ENCODE data around the gene GFI1. TPM values are rescaled to one million over a fixed set of nuclear protein-coding genes. Genes with fewer than 3 reads are reported as not detected.
"Not testable (repeated sequence)": the region's sequence is repeated elsewhere in the genome, so short reads cannot be mapped to it uniquely, and the experiment has no call there.

The GFI1 gene
- total RNA-seq, 1 experiment from 2014 or later, result not detected

GRCh38 chr1:92439291-92439690, 47.4 kb downstream of the GFI1 start:
- H3K27ac Mint-ChIP-seq (ENCODE audit: low read depth, unreplicated experiment), result no peak overlapping the region
- POLR2A ChIA-PET, result no interaction called here
- no peak for DNase-seq (ENCODE audit: unreplicated experiment)
- BruUV-seq (replicated peaks), result no TSS peak
- no peak for TF ChIP-seq CTCF (IDR thresholded peaks at IDR 0.05; ENCODE audit: unreplicated experiment)
- H3K4me1 Mint-ChIP-seq (ENCODE audit: insufficient read depth, unreplicated experiment), result peaks cover 5% of the 10 kb centered on the region
- intact Hi-C loops (cut with micrococcal nuclease), result no loop called here
- no peaks in the 10 kb centered on the region for H3K27me3 Mint-ChIP-seq (ENCODE audit: insufficient read depth, unreplicated experiment)
- no peak overlapping the region for H3K4me3 Mint-ChIP-seq (ENCODE audit: unreplicated experiment)
- no peaks in the 10 kb centered on the region for H3K36me3 Mint-ChIP-seq (ENCODE audit: insufficient read depth, unreplicated experiment)
- CTCF ChIA-PET, result no interaction called here
- H3K9me3 Mint-ChIP-seq (ENCODE audit: unreplicated experiment), result peaks cover 7% of the 10 kb centered on the region

- H3K36me3 Mint-ChIP-seq (ENCODE audit: insufficient read depth, unreplicated experiment); H3K4me3 Mint-ChIP-seq (ENCODE audit: unreplicated experiment); POLR2A ChIA-PET; H3K27me3 Mint-ChIP-seq (ENCODE audit: insufficient read depth, unreplicated experiment); DNase-seq (ENCODE audit: unreplicated experiment); BruUV-seq (replicated peaks); H3K27ac Mint-ChIP-seq (ENCODE audit: low read depth, unreplicated experiment); intact Hi-C loops (cut with micrococcal nuclease); H3K4me1 Mint-ChIP-seq (ENCODE audit: insufficient read depth, unreplicated experiment): not testable (repeated sequence)
- H3K9me3 Mint-ChIP-seq (ENCODE audit: unreplicated experiment), result peaks cover 13% of the 10 kb centered on the region
- CTCF ChIA-PET, result interaction anchor here (0.7 kb wide), 1 partner anchor 21 kb away, joined by 3 read pairs; no protein-coding TSS in a partner anchor
Observed at GRCh38 chr1:92434572-92434971, 52.2 kb downstream of the GFI1 start.

GRCh38 chr1:92430030-92430429, 56.7 kb downstream of the GFI1 start:
- H3K27me3 Mint-ChIP-seq (ENCODE audit: insufficient read depth, unreplicated experiment), result no peaks in the 10 kb centered on the region
- H3K4me1 Mint-ChIP-seq (ENCODE audit: insufficient read depth, unreplicated experiment), result no peaks in the 10 kb centered on the region
- peaks cover 6% of the 10 kb centered on the region for H3K9me3 Mint-ChIP-seq (ENCODE audit: unreplicated experiment)
- H3K4me3 Mint-ChIP-seq (ENCODE audit: unreplicated experiment), result no peak overlapping the region
- ChIA-PET CTCF (interaction anchor here (0.6 kb wide), 1 partner anchor 427 kb away, joined by 3 read pairs; no protein-coding TSS in a partner anchor), POLR2A (no interaction called here)
- DNase-seq (ENCODE audit: unreplicated experiment), result no peak
- H3K27ac Mint-ChIP-seq (ENCODE audit: low read depth, unreplicated experiment), result no peak overlapping the region
- intact Hi-C loops (cut with micrococcal nuclease), result no loop called here
- no peaks in the 10 kb centered on the region for H3K36me3 Mint-ChIP-seq (ENCODE audit: insufficient read depth, unreplicated experiment)
- no peak for TF ChIP-seq CTCF (IDR thresholded peaks at IDR 0.05; ENCODE audit: unreplicated experiment)
- no TSS peak for BruUV-seq (replicated peaks)

- Mint-ChIP-seq H3K4me3 (ENCODE audit: unreplicated experiment) (no peak overlapping the region), H3K27me3 (ENCODE audit: insufficient read depth, unreplicated experiment) (no peaks in the 10 kb centered on the region), H3K27ac (ENCODE audit: low read depth, unreplicated experiment) (no peak overlapping the region), H3K4me1 (ENCODE audit: insufficient read depth, unreplicated experiment) (no peaks in the 10 kb centered on the region), H3K9me3 (ENCODE audit: unreplicated experiment) (no peaks in the 10 kb centered on the region), H3K36me3 (ENCODE audit: insufficient read depth, unreplicated experiment) (no peaks in the 10 kb centered on the region)
- POLR2A ChIA-PET, result no interaction called here
- CTCF ChIA-PET, result no interaction called here
- no peak for TF ChIP-seq CTCF (IDR thresholded peaks at IDR 0.05; ENCODE audit: unreplicated experiment)
- DNase-seq (ENCODE audit: unreplicated experiment), result no peak
- BruUV-seq (replicated peaks), result no TSS peak
- intact Hi-C loops (cut with micrococcal nuclease), result no loop called here
Observed at GRCh38 chr1:92425617-92426016, 61.1 kb downstream of the GFI1 start.

Other genes with a start within 250 kb of the GFI1 start
- gene GLMN, start 187.9 kb downstream of the GFI1 start, total RNA-seq (2022), result 8.6 and 10.1 TPM in 2 replicates
- 26.2 and 29.3 TPM in 2 replicates for gene RPAP2, start 187.9 kb downstream of the GFI1 start, total RNA-seq (2022)